AG04450 (cell line): ENCODE data around the gene PPP1R9B. TPM values are rescaled to one million over a fixed set of nuclear protein-coding genes. Genes with fewer than 3 reads are reported as not detected.
A peak's percentile ranks its signal among the peaks of the same experiment; 100 is the strongest.

Experiments
- CTCF ChIA-PET: fragments of 300-600, 350-600 bp; formaldehyde crosslinking; extraction: SDS; loops from one replicate; lab custom pipeline; 2022; ENCODE audit warnings: antibody characterized with exemption, inconsistent platforms; lab: Charles Lee
- POLR2A ChIA-PET: fragments of 350-600 bp; formaldehyde crosslinking; extraction: SDS; loops from one replicate; lab custom pipeline; 2021; ENCODE audit warnings: antibody characterized with exemption, inconsistent platforms; lab: Yijun Ruan, JAX
- DNase-seq: peaks from one replicate; pipeline ENCODE4 v3.0.0-alpha.2; 2011; ENCODE audit warnings: low read depth, low spot score
- H3K27ac ChIP-seq: one replicate; pipeline ENCODE4 v1.5.1; 2012; ENCODE audit warnings: low read depth, low read length, control low read depth
- H3K27me3 ChIP-seq: one replicate; pipeline ENCODE4 v1.6.0; 2012; ENCODE audit warnings: low read length; ENCODE audit not compliant: control insufficient read depth, insufficient read depth
- H3K4me3 ChIP-seq: 2 replicates; pipeline ENCODE4 v1.5.1; 2011; ENCODE audit warnings: mild to moderate bottlenecking, low read depth, low read length, control low read depth
- H3K9me3 ChIP-seq: 2 replicates; pipeline ENCODE4 v1.5.1; 2012; ENCODE audit warnings: low read length; ENCODE audit not compliant: control insufficient read depth, insufficient read depth
- polyA plus RNA-seq: library from polyadenylated mRNA; depleted of rRNA; stranded (reverse); fragments of >200 nt; gene quantifications from 2 replicates; pipeline ENCODE4 v1.2.3, GENCODE V29; 2011
- TF ChIP-seq, protein P1 (sequence below): IDR thresholded peaks from 2 replicates; pipeline ENCODE4 v1.5.1; 2011; ENCODE audit warnings: low read depth, low read length, control low read depth, inconsistent platforms

Gene PPP1R9B
- polyA plus RNA-seq, 1 experiment, result 18.2 TPM

DNA sequence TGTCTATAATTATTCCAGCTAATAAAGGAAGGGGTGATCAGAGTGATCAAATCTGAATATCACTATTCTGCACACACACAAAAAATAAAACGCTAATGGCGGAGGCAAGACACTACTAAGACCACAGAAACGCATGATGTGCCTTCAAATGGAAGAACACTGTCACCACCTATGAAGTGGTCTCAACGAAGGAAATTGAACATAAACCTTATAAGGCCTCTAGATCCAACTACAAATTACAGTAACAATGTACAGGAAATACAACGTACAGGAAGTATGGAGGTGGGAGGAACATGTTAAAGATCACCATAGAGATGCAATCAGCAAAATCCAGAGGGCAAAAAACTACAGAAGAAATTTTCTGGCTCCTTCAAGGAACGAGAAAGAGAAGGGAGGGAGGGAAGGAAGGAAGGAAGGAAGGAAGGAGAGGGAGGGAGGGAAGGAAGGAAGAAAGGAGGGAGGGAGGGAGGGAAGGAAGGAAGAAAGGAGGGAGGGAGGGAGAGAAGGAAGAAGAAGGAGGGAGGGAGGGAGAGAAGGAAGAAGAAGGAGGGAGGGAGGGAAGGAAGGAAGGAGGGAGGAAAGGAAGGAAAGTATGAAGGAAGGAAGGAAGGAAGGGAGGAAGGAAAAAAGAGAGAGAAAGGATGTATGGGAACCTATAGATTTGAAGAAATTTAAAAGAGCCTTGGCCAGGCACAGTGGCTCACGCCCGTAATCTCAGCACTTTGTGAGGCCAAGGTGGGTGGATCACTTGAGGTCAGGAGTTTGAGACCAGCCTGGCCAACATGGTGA is 12.2 kb upstream of the PPP1R9B start:
- TF ChIP-seq, protein P1, sequence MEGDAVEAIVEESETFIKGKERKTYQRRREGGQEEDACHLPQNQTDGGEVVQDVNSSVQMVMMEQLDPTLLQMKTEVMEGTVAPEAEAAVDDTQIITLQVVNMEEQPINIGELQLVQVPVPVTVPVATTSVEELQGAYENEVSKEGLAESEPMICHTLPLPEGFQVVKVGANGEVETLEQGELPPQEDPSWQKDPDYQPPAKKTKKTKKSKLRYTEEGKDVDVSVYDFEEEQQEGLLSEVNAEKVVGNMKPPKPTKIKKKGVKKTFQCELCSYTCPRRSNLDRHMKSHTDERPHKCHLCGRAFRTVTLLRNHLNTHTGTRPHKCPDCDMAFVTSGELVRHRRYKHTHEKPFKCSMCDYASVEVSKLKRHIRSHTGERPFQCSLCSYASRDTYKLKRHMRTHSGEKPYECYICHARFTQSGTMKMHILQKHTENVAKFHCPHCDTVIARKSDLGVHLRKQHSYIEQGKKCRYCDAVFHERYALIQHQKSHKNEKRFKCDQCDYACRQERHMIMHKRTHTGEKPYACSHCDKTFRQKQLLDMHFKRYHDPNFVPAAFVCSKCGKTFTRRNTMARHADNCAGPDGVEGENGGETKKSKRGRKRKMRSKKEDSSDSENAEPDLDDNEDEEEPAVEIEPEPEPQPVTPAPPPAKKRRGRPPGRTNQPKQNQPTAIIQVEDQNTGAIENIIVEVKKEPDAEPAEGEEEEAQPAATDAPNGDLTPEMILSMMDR, result no peak
- no peak for DNase-seq
- POLR2A ChIA-PET, result interaction anchor here (0.7 to 2.6 kb wide), 3 partner anchors 10 to 40 kb away, joined by 4 to 12 read pairs (median 4); partner anchors contain the start of gene COL1A1
- CTCF ChIA-PET, result interaction anchor here (0.6 to 2.8 kb wide), 31 partner anchors 10 to 313 kb away, joined by 3 to 37 read pairs (median 7); partner anchors contain the start of genes COL1A1 and PDK2
- H3K27me3 ChIP-seq, result no peaks in the 10 kb centered on the region
- H3K9me3 ChIP-seq, result no peaks in the 10 kb centered on the region
- H3K27ac ChIP-seq, result no peak overlapping the region
- no peak overlapping the region for H3K4me3 ChIP-seq

DNA sequence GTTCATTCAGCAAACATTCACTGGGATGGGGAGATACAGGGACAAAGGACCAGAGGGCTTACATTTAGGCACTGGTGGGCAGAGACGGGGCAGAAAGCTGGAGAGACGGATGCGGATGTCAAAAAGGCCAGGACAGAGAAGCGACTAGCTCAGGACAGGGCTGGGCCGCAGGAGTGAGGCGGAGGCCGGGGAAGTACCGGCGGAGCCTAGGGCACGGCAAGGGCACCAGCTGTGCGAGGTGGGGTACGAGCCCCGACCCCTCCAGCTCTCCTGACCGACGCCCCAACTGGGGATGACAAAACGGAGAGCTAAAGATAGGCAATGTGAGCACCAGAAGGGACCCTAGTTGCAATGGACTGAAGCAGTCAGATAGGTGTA is 11.4 kb upstream of the PPP1R9B start:
- H3K9me3 ChIP-seq, result no peaks in the 10 kb centered on the region
- TF ChIP-seq, protein P1, result no peak
- POLR2A ChIA-PET, result interaction anchor here (0.7 to 2.6 kb wide), 4 partner anchors 10 to 40 kb away, joined by 4 to 12 read pairs (median 4); partner anchors contain the start of gene COL1A1
- no peak overlapping the region for H3K27ac ChIP-seq
- no peaks in the 10 kb centered on the region for H3K27me3 ChIP-seq
- H3K4me3 ChIP-seq, result no peak overlapping the region
- no peak for DNase-seq
- CTCF ChIA-PET, result interaction anchor here (0.5 to 2.8 kb wide), 38 partner anchors 8 to 313 kb away, joined by 3 to 37 read pairs (median 5); partner anchors contain the start of genes COL1A1 and PDK2

DNA sequence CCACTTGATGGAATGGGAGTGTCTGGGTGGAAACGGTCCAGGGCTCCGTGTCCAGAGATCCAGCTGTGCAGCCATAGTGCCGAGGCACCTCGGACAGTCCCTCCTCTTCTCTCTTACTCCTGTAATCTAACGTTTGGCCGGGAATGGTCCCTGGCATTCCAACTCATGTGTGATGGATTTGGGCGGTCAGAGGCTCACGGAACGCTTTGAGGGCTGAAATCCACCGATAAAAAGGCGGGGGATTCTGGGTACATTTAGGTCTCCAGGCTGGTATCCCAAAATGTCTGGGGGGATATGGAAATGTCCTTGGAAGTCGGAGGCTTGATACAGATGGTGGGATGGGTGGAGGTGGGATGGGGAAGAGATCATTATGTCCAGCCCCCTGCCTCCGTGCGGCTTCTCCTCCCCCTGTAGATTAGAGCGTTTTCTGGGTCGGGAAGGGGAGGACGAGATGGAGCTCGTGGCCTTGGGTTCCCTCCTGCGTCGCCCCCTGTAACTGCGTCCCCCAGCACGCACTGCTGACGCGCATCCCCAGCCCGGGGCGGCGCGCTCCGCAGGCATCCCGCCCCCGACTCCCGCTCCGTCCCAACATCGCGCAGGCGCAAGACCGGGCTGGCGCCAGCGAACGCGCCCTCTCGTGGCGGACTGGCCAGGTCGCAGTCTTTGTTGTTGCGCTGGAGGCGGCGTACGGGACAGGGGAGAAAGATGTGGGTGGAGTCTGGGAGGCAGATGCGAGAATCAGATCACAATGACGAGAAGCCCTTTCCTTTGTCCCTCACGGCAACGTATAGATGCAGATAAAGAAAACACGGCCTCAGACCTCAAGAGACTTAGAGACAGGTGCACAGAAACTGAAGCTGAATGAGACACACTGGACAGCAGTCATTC is 10.8 kb upstream of the PPP1R9B start:
- TF ChIP-seq, protein P1, result peak; percentile 84
- DNase-seq, result peak; percentile 83
- Histone ChIP-seq H3K9me3 (no peaks in the 10 kb centered on the region), H3K27me3 (no peaks in the 10 kb centered on the region), H3K4me3 (peak overlapping the region; percentile 73), H3K27ac (peak overlapping the region; percentile 57)
- ChIA-PET CTCF (interaction anchor here (0.5 to 2.8 kb wide), 44 partner anchors 8 to 208 kb away, joined by 3 to 37 read pairs (median 4); partner anchors contain the start of genes COL1A1, PDK2 and TMEM92), POLR2A (interaction anchor here (1.1 to 2.6 kb wide), 4 partner anchors 8 to 38 kb away, joined by 4 to 12 read pairs (median 4); no protein-coding TSS in a partner anchor)

DNA sequence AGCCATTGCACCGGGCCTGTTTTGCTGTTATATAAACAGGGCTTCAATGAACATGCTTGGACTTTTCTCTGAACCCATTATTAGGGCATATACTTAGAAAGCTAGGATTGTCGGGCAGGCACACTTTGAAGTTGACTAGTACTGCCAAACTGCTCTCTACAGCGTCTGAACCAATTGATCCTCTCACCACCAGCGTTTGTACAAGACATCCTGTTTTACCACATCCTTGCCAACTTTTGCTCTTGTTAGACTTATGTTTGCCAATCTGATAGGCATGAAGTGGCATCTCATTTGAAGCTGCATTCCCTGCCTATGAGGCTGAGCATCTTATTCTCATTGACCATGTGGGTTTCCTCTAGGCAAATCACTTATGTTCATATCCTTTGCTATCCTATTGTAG is 7.4 kb upstream of the PPP1R9B start:
- no peak overlapping the region for H3K4me3 ChIP-seq
- CTCF ChIA-PET, result interaction anchor here (2.1 to 2.2 kb wide), 2 partner anchors 64 to 140 kb away, joined by 10 read pairs; no protein-coding TSS in a partner anchor
- no peak for DNase-seq
- H3K9me3 ChIP-seq, result no peaks in the 10 kb centered on the region
- TF ChIP-seq, protein P1, result no peak
- H3K27me3 ChIP-seq, result no peaks in the 10 kb centered on the region
- POLR2A ChIA-PET, result interaction anchor here (0.6 kb wide), 1 partner anchor 24 kb away, joined by 8 read pairs; no protein-coding TSS in a partner anchor
- H3K27ac ChIP-seq, result no peak overlapping the region
